GM21717 (cell line): ENCODE measurements around the gene VSTM4.

ENCODE experiments used
- ATAC-seq: cut with Tn5 transposase; IDR thresholded peaks from one replicate; pipeline ENCODE4 v1.9.1; 2021; ENCODE audit warnings: mild to moderate bottlenecking, moderate library complexity; ENCODE audit not compliant: unreplicated experiment

The VSTM4 gene

GRCh38 chr10:48974510-48975156 lies 140.7 kb downstream of the VSTM4 start:
- no peak for ATAC-seq

DNA sequence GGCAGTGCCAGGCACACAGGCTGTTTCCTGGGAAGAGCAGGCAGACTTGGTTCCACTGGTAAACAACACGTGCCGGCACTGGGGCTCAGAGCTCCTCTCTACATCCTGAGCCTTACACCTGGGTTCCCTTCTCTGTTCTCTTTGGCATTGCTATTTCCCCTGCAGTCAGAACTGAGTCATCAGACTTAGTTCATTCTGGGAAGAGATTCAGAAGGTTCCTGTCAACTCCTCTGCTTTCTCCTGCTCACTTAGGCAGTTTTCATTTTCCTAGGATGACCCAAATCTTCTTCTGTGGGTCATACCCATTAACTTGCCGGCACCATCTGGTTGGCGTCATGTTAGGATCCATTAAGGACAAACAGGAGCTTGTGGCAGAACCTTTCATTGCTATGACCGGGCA lies 142.3 kb downstream of the VSTM4 start:
- ATAC-seq = no peak

DNA sequence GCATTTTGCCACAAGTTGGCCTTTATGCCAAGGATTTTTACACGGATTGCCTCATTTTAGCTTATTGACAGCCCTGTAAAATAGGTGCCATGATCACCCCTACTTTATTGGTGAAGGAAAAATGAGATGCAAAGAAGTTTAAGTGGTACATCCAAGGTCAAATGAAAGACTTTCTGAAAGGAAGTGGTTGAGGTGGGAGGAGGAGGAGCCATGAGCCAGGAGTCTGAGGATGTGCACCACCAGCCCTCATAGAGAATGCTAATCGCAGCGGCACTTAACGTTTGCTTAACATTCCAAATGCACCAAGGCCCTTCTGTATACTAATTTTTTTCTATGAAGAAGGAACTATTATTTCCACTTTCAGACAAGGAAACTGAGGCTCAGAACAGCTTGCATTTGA lies 144.7 kb downstream of the VSTM4 start:
- ATAC-seq = no peak

DNA sequence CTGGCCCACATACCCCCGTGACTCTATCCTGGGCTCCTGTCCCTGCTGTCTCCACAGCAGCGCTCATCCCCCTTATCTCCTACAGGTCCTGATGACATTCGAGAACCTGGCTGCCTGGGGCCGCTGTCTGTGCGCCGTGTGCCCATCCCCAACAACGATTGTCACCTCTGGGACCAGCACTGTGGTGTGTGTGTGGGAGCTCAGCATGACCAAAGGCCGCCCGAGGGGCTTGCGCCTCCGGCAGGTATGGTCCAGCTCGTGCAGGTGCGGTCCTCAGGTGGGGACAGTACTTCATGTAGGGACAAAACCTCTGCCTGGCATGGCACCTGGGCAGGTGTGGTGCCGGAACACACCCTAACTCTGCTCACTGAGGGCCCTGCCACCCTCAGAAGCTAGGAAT lies 145.3 kb downstream of the VSTM4 start:
- no peak for ATAC-seq

DNA sequence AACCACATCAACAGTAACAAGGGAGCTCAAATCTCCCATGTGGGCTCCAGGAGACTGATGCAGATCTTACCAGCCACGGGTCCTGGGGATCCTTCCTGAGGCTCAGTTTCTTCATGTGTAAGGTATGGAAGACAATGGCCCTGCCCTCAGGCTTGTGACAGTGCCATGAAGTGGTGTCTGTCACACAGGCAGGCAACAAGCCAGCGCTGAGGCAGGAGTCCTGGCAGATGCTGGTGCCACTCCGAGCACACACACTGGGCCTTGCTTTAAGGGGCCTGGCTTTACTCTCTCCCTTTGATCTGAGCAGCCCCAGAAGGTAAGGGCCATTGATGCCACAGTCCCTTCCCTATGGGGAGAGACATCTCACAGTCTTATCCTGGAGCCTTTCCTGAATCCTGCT lies 147.3 kb downstream of the VSTM4 start:
- ATAC-seq = no peak

GRCh38 chr10:48965460-48965859 lies 149.9 kb downstream of the VSTM4 start:
- ATAC-seq = no peak
